Tibial nerve (tissue), 4 donors: ENCODE results near the gene CUL9.

Experiments
- CTCF ChIP-seq, 5 experiments: fragments of 200-600 bp in 3 of 5; fragments of 450-650 bp in 2 of 5; sonication (generic) in 3 of 5; IDR thresholded peaks; one replicate each; pipeline ENCODE4 v1.5.1; 2016 to 2019; ENCODE audit warnings: antibody characterized with exemption in 5 of 5, mild to moderate bottlenecking in 3 of 5, moderate library complexity in 2 of 5
- EP300 ChIP-seq, 2 donors: sonication (generic); formaldehyde crosslinking; IDR thresholded peaks; one replicate each; pipeline ENCODE4 v1.6.1; 2017; ENCODE audit warnings: antibody characterized with exemption in 2 of 2, mild to moderate bottlenecking in 1 of 2

GRCh38 chr6:43222418-43223059 lies 40.5 kb downstream of the CUL9 start:
- no peak for TF ChIP-seq CTCF (IDR thresholded peaks at IDR 0.05)
- TF ChIP-seq EP300 (IDR thresholded peaks at IDR 0.05): no peak
